Mesenchymal stem cell (in vitro differentiated cells and primary cell): ENCODE measurements around the gene LHX3.

Source experiments
- DNase-seq: peaks from one replicate; pipeline ENCODE4 v3.0.0-alpha.2; 2013
- H2AFZ ChIP-seq: one replicate; pipeline ENCODE4 v1.6.1; 2013; ENCODE audit warnings: low read depth, mild to moderate bottlenecking, control low read depth, inconsistent platforms, low read length, moderate library complexity
- H2AK5ac ChIP-seq: 2 replicates; pipeline ENCODE4 v1.6.1; 2013; ENCODE audit warnings: low read length, moderate library complexity, mild to moderate bottlenecking, inconsistent platforms; ENCODE audit not compliant: severe bottlenecking
- H2BK120ac ChIP-seq: one replicate; pipeline ENCODE4 v1.6.1; 2013; ENCODE audit warnings: low read depth, mild to moderate bottlenecking, inconsistent platforms, low read length, moderate library complexity
- H2BK12ac ChIP-seq, 2 experiments: one replicate each; pipeline ENCODE4 v1.6.1; 2013; ENCODE audit warnings: inconsistent platforms in 2 of 2, low read length in 2 of 2, mild to moderate bottlenecking in 2 of 2, moderate library complexity in 2 of 2, control low read depth in 1 of 2
- H2BK15ac ChIP-seq: one replicate; pipeline ENCODE4 v1.6.1; 2013; ENCODE audit warnings: mild to moderate bottlenecking, low read depth, inconsistent platforms; ENCODE audit not compliant: poor library complexity, severe bottlenecking
- H2BK5ac ChIP-seq: 2 replicates; pipeline ENCODE4 v1.6.1; 2013; ENCODE audit warnings: low read depth, mild to moderate bottlenecking, low read length, control low read depth, inconsistent platforms; ENCODE audit not compliant: poor library complexity, severe bottlenecking
- H3K14ac ChIP-seq, 2 experiments: one replicate each; pipeline ENCODE4 v1.6.1; 2013; ENCODE audit warnings: inconsistent platforms in 2 of 2, low read length in 2 of 2, control low read depth in 1 of 2, mild to moderate bottlenecking in 1 of 2, moderate library complexity in 1 of 2
- H3K18ac ChIP-seq, 2 experiments: one replicate each; pipeline ENCODE4 v1.6.1; 2013; ENCODE audit warnings: inconsistent platforms in 2 of 2, low read length in 2 of 2, control low read depth in 1 of 2, low read depth in 1 of 2, mild to moderate bottlenecking in 1 of 2
- H3K23ac ChIP-seq, 2 experiments: one replicate each; pipeline ENCODE4 v1.6.1; 2013; ENCODE audit warnings: inconsistent platforms in 2 of 2, low read length in 2 of 2, mild to moderate bottlenecking in 2 of 2, moderate library complexity in 2 of 2, control low read depth in 1 of 2
- H3K27ac ChIP-seq: 2 replicates; pipeline ENCODE4 v1.5.1; 2013; ENCODE audit warnings: mild to moderate bottlenecking, moderate library complexity, low read length, control low read depth, inconsistent platforms; ENCODE audit not compliant: poor library complexity, severe bottlenecking
- H3K27me3 ChIP-seq, 2 experiments: 2 replicates each; pipeline versions ENCODE4 v1.6.1 to v1.7.0; 2013; ENCODE audit warnings: low read length in 2 of 2, mild to moderate bottlenecking in 2 of 2, moderate library complexity in 2 of 2, control low read depth in 1 of 2, inconsistent platforms in 1 of 2; ENCODE audit not compliant: control insufficient read depth in 1 of 2, insufficient read depth in 1 of 2
- H3K36me3 ChIP-seq, 2 experiments: 2 replicates each; pipeline versions ENCODE4 v1.6.1 to v1.7.0; 2013; ENCODE audit warnings: low read length in 2 of 2, control low read depth in 1 of 2, inconsistent platforms in 1 of 2, low read depth in 1 of 2, mild to moderate bottlenecking in 1 of 2; ENCODE audit not compliant: insufficient read depth in 2 of 2, control insufficient read depth in 1 of 2
- H3K4ac ChIP-seq, 2 experiments: one replicate each; pipeline ENCODE4 v1.6.1; 2013; ENCODE audit warnings: inconsistent platforms in 2 of 2, low read length in 2 of 2, mild to moderate bottlenecking in 2 of 2, moderate library complexity in 2 of 2, control low read depth in 1 of 2, low read depth in 1 of 2
- H3K4me1 ChIP-seq: 2 replicates; pipeline ENCODE4 v1.6.1; 2013; ENCODE audit warnings: low read depth, low read length, control low read depth; ENCODE audit not compliant: control insufficient read depth, insufficient read depth
- H3K4me2 ChIP-seq: 2 replicates; pipeline ENCODE4 v1.6.1; 2013; ENCODE audit warnings: low read length, mild to moderate bottlenecking, inconsistent platforms; ENCODE audit not compliant: poor library complexity, severe bottlenecking
- H3K4me3 ChIP-seq, 2 experiments: 2 replicates each; pipeline versions ENCODE4 v1.5.1 to v1.7.0; 2013; ENCODE audit warnings: low read length in 2 of 2, mild to moderate bottlenecking in 2 of 2, control low read depth in 1 of 2, low read depth in 1 of 2; ENCODE audit not compliant: insufficient read depth in 1 of 2
- H3K79me1 ChIP-seq: replicated peaks from 2 replicates; pipeline ENCODE4 v1.6.1; 2013; ENCODE audit warnings: mild to moderate bottlenecking, control low read depth, low read length, inconsistent platforms; ENCODE audit not compliant: poor library complexity, severe bottlenecking
- H3K9ac ChIP-seq: 2 replicates; pipeline ENCODE4 v1.7.0; 2013; ENCODE audit warnings: mild to moderate bottlenecking, low read length, moderate library complexity
- H3K9me3 ChIP-seq: 2 replicates; pipeline ENCODE4 v1.7.0; 2013; ENCODE audit warnings: mild to moderate bottlenecking, low read length; ENCODE audit not compliant: control insufficient read depth
- H4K8ac ChIP-seq: one replicate; pipeline ENCODE4 v1.6.1; 2013; ENCODE audit warnings: inconsistent platforms, mild to moderate bottlenecking, low read length, moderate library complexity
- H4K91ac ChIP-seq: one replicate; pipeline ENCODE4 v1.6.1; 2013; ENCODE audit warnings: mild to moderate bottlenecking, low read length, inconsistent platforms
- WGBS: methylation state at CpG from one replicate; pipeline ENCODE4 v1.1.7; 2013; ENCODE audit warnings: mixed read lengths; 5-methylcytosine and 5-hydroxymethylcytosine counted together

The LHX3 gene

DNA sequence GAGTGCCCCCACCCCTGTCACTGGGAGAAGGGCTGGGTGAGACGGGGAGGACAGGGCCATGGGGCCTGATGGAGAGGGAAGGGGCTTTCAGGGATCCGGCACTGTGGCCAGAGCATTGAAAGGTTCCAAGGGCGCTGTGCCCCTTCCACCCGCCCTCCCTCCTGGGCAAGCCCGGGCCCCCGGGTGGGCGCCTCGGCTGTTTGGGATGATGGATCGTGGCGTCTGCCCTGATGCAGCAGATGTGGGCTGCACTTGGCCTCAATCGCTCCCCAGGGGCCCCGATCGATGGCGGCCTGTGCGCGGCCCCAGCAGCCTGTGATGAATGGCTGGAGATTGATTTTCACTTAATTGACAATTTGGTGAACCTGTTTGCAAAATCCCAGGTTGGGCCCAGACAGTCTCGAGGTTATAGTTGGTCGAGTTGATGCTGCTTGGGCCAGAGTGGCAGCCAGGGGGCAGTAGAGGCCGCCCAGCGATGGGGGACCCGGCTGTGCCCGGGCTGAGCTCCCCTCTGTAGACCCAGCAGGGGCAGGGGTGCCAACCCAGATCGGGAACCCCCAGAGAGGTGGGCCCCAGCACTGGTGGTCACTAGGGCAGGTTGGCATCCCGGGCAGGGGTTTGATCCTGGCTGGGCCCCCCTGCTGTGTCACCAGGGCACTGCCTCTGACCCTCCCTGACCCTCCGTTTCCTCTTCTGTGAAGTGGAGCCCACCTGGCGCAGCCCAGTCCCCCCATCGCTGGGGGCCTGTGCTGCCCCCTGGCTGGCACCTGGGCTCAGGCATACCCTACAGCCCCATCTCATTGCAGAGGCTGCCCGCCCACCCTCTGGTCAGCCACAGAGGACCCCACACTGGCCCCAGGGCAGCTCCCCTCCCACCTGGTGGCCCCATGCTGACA is 34.7 kb downstream of the LHX3 start:
- H2BK120ac ChIP-seq = no peak overlapping the region
- H3K4me2 ChIP-seq = no peak overlapping the region
- H3K27me3 ChIP-seq = peaks cover 46 to 63% of the 10 kb centered on the region in 2 experiments
- no peak overlapping the region for H3K23ac ChIP-seq
- no peak overlapping the region for H2BK12ac ChIP-seq
- no peak overlapping the region for H4K91ac ChIP-seq
- no peaks in the 10 kb centered on the region for H3K36me3 ChIP-seq
- H2AFZ ChIP-seq = no peak overlapping the region
- H2BK15ac ChIP-seq = no peak overlapping the region
- DNase-seq = peak; percentile 5
- H3K9ac ChIP-seq = no peak overlapping the region
- no peak overlapping the region for H3K14ac ChIP-seq
- H3K4me1 ChIP-seq = peaks cover 4% of the 10 kb centered on the region
- H2BK5ac ChIP-seq = no peak overlapping the region
- H3K18ac ChIP-seq = no peak overlapping the region
- H3K9me3 ChIP-seq = peaks cover 8% of the 10 kb centered on the region
- no peak overlapping the region for H3K4ac ChIP-seq
- H2AK5ac ChIP-seq = no peak overlapping the region
- no peaks in the 10 kb centered on the region for H3K79me1 ChIP-seq
- H3K27ac ChIP-seq = no peak overlapping the region
- no peak overlapping the region for H3K4me3 ChIP-seq
- WGBS = 56% methylated on average over 28 of the region's 28 CpGs
- no peak overlapping the region for H4K8ac ChIP-seq

DNA sequence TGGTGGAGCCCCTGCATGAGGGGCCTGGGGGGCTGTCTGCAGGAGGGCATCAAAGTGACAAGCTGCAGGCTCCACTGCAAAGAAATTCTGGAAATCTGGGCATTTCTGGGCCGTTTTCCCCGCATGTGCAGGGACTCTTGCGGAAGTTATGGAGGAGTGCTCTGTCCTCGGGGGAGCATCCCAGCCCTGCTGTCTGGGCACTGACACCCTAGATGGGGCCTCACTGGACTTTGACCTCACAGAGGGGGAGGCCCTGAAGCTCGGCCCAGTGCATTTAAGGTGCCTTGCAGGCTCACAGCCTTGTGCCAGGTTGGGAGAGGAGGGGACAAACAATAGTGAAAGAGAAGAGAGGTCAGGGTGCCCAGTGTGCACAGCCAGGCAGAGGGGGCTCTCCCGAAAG is 35.4 kb downstream of the LHX3 start:
- no peak overlapping the region for H2BK15ac ChIP-seq
- H4K91ac ChIP-seq = no peak overlapping the region
- H3K23ac ChIP-seq = no peak overlapping the region
- no peak overlapping the region for H3K4ac ChIP-seq
- no peak overlapping the region for H3K27ac ChIP-seq
- H2BK5ac ChIP-seq = no peak overlapping the region
- no peaks in the 10 kb centered on the region for H3K79me1 ChIP-seq
- no peak overlapping the region for H2BK12ac ChIP-seq
- peaks cover 4% of the 10 kb centered on the region for H3K4me1 ChIP-seq
- H2AK5ac ChIP-seq = no peak overlapping the region
- WGBS = 72% methylated on average over 5 of the region's 6 CpGs
- H3K4me3 ChIP-seq = no peak overlapping the region
- H3K14ac ChIP-seq = no peak overlapping the region
- H3K36me3 ChIP-seq = no peaks in the 10 kb centered on the region
- H2AFZ ChIP-seq = no peak overlapping the region
- H3K18ac ChIP-seq = no peak overlapping the region
- H3K9ac ChIP-seq = no peak overlapping the region
- no peak overlapping the region for H3K4me2 ChIP-seq
- no peak overlapping the region for H4K8ac ChIP-seq
- H3K27me3 ChIP-seq = peaks cover 46 to 58% of the 10 kb centered on the region in 2 experiments
- DNase-seq = no peak
- H2BK120ac ChIP-seq = no peak overlapping the region
- H3K9me3 ChIP-seq = peaks cover 8% of the 10 kb centered on the region

DNA sequence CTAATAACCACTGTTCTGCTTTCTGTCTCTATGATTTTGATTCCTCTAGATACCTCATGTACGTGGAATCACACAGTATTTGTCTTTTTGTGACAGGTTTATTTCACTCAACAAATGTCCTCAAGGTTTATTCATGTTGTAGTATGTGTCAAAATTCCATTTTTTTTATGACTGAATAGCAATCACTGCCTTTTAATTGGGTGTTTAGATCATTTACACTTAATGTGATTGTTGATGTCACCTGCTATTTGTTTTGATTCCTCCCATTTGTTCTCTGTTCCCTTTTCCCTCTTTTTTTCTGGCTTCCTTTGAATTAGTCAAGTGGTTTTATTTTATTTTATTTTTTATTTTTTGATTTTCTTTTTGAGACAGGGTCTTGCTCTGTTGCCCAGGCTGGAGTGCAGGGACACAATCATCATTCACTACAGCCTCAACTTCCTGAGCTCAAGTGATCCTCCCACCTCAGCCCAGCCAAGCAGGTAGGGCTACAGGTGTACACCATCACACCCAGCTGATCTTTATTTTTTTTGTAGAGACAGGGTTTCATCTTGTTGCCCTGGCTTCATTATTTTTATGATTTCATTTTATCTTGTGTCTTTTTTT is 41.6 kb downstream of the LHX3 start:
- Histone ChIP-seq H3K14ac (no peak overlapping the region), H3K4ac (no peak overlapping the region), H3K79me1 (no peaks in the 10 kb centered on the region), H3K27ac (no peak overlapping the region), H3K9ac (no peak overlapping the region), H3K4me3 (no peak overlapping the region), H4K91ac (no peak overlapping the region), H3K18ac (no peak overlapping the region), H4K8ac (no peak overlapping the region), H2BK120ac (no peak overlapping the region), H2BK12ac (no peak overlapping the region), H2BK15ac (no peak overlapping the region), H3K4me2 (no peak overlapping the region), H3K27me3 (peaks cover 13 to 43% of the 10 kb centered on the region in 2 experiments), H3K23ac (no peak overlapping the region), H3K4me1 (peaks cover 10% of the 10 kb centered on the region), H2BK5ac (no peak overlapping the region), H3K36me3 (no peaks in the 10 kb centered on the region), H3K9me3 (peaks cover 13% of the 10 kb centered on the region), H2AK5ac (no peak overlapping the region), H2AFZ (no peak overlapping the region)
- WGBS = no CpG with 5 or more reads among the region's 1 CpG
- no peak for DNase-seq

GRCh38 chr9:136160995-136161610 is 43.8 kb downstream of the LHX3 start:
- Histone ChIP-seq H3K18ac (no peak overlapping the region), H4K8ac (no peak overlapping the region), H2AFZ (no peak overlapping the region), H3K4me3 (no peak overlapping the region), H3K4me1 (peaks cover 10% of the 10 kb centered on the region), H3K23ac (no peak overlapping the region), H3K9ac (no peak overlapping the region), H3K14ac (peak overlapping the region in 1 of 2 experiments; percentile 23), H3K4me2 (no peak overlapping the region), H4K91ac (no peak overlapping the region), H3K27me3 (peaks cover 31 to 63% of the 10 kb centered on the region in 2 experiments), H2AK5ac (no peak overlapping the region), H2BK120ac (no peak overlapping the region), H2BK5ac (no peak overlapping the region), H3K4ac (no peak overlapping the region), H3K9me3 (peaks cover 9% of the 10 kb centered on the region), H2BK12ac (no peak overlapping the region), H2BK15ac (no peak overlapping the region), H3K36me3 (no peaks in the 10 kb centered on the region), H3K27ac (no peak overlapping the region), H3K79me1 (no peaks in the 10 kb centered on the region)
- DNase-seq = no peak
- 79% methylated on average over 10 of the region's 10 CpGs for WGBS
